Measurements from ENCODE around the gene OSBPL1A.

DNA sequence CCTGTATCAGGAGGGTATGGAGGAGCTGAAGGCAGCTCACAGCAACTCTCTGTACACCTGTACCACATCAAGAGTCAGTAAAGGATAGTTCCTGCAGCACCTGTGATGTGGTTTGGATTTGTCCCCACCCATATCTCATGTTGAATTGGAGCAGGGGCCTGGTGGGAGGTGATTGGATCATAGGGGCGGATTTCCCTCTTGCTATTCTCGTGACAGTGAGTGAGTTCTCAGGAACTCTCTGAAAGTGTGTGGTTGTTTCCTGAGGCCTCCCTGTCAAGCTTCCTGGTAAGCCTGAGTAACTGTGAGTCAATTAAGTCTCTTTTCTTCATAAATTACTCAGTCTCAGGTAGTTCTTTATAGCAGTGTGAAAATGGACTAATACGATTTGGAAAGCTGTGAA, 28.9 kb downstream of the OSBPL1A start:
- TF ChIP-seq POLR2AphosphoS5 (IDR thresholded peaks at IDR 0.05; ENCODE audit: low read depth, low read length) (no peak), TAF1 (IDR thresholded peaks at IDR 0.05; ENCODE audit: borderline replicate concordance, insufficient read depth, low read length) (no peak), SIN3A (IDR thresholded peaks at IDR 0.05; ENCODE audit: borderline replicate concordance, insufficient read depth, low read length) (no peak)
- TF ChIP-seq, protein P1, sequence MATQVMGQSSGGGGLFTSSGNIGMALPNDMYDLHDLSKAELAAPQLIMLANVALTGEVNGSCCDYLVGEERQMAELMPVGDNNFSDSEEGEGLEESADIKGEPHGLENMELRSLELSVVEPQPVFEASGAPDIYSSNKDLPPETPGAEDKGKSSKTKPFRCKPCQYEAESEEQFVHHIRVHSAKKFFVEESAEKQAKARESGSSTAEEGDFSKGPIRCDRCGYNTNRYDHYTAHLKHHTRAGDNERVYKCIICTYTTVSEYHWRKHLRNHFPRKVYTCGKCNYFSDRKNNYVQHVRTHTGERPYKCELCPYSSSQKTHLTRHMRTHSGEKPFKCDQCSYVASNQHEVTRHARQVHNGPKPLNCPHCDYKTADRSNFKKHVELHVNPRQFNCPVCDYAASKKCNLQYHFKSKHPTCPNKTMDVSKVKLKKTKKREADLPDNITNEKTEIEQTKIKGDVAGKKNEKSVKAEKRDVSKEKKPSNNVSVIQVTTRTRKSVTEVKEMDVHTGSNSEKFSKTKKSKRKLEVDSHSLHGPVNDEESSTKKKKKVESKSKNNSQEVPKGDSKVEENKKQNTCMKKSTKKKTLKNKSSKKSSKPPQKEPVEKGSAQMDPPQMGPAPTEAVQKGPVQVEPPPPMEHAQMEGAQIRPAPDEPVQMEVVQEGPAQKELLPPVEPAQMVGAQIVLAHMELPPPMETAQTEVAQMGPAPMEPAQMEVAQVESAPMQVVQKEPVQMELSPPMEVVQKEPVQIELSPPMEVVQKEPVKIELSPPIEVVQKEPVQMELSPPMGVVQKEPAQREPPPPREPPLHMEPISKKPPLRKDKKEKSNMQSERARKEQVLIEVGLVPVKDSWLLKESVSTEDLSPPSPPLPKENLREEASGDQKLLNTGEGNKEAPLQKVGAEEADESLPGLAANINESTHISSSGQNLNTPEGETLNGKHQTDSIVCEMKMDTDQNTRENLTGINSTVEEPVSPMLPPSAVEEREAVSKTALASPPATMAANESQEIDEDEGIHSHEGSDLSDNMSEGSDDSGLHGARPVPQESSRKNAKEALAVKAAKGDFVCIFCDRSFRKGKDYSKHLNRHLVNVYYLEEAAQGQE (IDR thresholded peaks at IDR 0.05; ENCODE audit: insufficient read depth in 1 of 2, low read depth in 2 of 2, low read length in 2 of 2): no peak

Data from PFSK-1 (cell line).